Nephron progenitor cell (in vitro differentiated cells): ENCODE data around the gene SLC36A3.

Experiments used
- DNase-seq: peaks from one replicate; pipeline ENCODE4 v3.0.0; 2021
- H3K27ac Mint-ChIP-seq: 2 replicates; pipeline ENCODE4 v1.8.0; 2021; ENCODE audit warnings: mild to moderate bottlenecking, moderate library complexity, mixed read lengths
- H3K27me3 Mint-ChIP-seq: 2 replicates; pipeline ENCODE4 v1.8.0; 2021; ENCODE audit warnings: mild to moderate bottlenecking, low read depth, mixed read lengths; ENCODE audit not compliant: poor library complexity
- H3K36me3 Mint-ChIP-seq: 2 replicates; pipeline ENCODE4 v1.8.0; 2021; ENCODE audit warnings: low read depth, mixed read lengths
- H3K4me1 Mint-ChIP-seq: 2 replicates; pipeline ENCODE4 v1.8.0; 2021; ENCODE audit warnings: mixed read lengths
- H3K4me3 Mint-ChIP-seq: 2 replicates; pipeline ENCODE4 v1.8.0; 2021; ENCODE audit warnings: mild to moderate bottlenecking, moderate library complexity, mixed read lengths
- H3K9me3 Mint-ChIP-seq: 2 replicates; pipeline ENCODE4 v1.8.0; 2021; ENCODE audit warnings: mild to moderate bottlenecking, moderate library complexity, mixed read lengths
- CTCF ChIP-seq: fragments of 200-600 bp; sonication (generic); IDR thresholded peaks from 2 replicates; pipeline ENCODE4 v1.5.0; 2021; ENCODE audit warnings: antibody characterized with exemption

The SLC36A3 gene

DNA sequence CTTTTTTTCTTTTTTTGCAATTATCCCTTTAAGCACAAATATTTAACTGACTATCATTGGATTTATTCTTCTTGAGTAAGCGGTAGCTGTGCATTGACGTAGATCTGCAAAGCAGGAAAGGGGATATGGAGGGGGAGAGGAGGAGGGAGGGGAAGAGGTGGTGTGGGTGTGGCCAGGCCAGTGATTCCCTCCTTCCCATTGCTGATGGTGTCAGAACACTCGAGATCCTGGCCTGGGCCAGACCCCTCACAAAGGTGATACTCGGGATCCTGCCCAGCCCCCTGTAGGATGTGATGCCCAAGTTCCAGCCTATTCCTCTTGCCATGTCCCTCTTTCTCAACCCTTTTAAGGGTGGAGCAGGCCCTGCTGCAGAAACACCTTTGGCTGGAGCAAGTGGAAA lies 9.9 kb downstream of the SLC36A3 start:
- H3K36me3 Mint-ChIP-seq: no peaks in the 10 kb centered on the region
- H3K4me1 Mint-ChIP-seq: peaks cover 20% of the 10 kb centered on the region
- H3K9me3 Mint-ChIP-seq: peaks cover 9% of the 10 kb centered on the region
- H3K27me3 Mint-ChIP-seq: peaks cover 5% of the 10 kb centered on the region
- H3K27ac Mint-ChIP-seq: no peak overlapping the region
- no peak for TF ChIP-seq CTCF
- no peak overlapping the region for H3K4me3 Mint-ChIP-seq
- DNase-seq: no peak

DNA sequence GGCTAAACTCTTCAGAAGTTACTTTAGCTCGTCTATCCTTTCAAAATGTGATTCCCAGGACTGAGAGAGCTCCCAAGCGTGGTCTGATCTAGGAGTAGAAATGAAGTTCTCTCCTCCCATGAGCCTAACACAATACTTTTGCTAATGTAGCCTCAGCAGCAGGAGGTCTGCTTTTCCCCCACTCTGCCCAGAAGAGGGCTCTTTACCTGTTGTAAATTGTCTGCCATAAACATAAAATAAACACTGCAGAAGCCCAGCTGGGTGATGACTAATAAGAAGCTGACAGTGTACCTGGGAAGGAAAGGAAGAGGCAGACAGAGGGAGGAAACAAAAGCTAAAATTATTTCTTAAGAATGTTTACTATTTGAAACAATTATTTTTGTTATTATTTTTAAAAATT lies 15.4 kb downstream of the SLC36A3 start:
- no peak for TF ChIP-seq CTCF
- DNase-seq: no peak
- Mint-ChIP-seq H3K4me3 (no peak overlapping the region), H3K27ac (no peak overlapping the region), H3K4me1 (no peaks in the 10 kb centered on the region), H3K9me3 (peaks cover 9% of the 10 kb centered on the region), H3K36me3 (no peaks in the 10 kb centered on the region), H3K27me3 (peaks cover under 1% of the 10 kb centered on the region)

- H3K27ac Mint-ChIP-seq: no peak overlapping the region
These were observed 17.3 kb downstream of the SLC36A3 start for GRCh38 chr5:151286246-151286645.

GRCh38 chr5:151285683-151286082 lies 17.9 kb downstream of the SLC36A3 start:
- H3K4me3 Mint-ChIP-seq: no peak overlapping the region
- no peak for DNase-seq
- TF ChIP-seq CTCF: no peak
- no peaks in the 10 kb centered on the region for H3K36me3 Mint-ChIP-seq
- H3K27me3 Mint-ChIP-seq: peaks cover 10% of the 10 kb centered on the region
- H3K4me1 Mint-ChIP-seq: no peaks in the 10 kb centered on the region
- no peak overlapping the region for H3K27ac Mint-ChIP-seq
- peaks cover 3% of the 10 kb centered on the region for H3K9me3 Mint-ChIP-seq

More at GRCh38 chr5:151286246-151286645, 17.3 kb downstream of the SLC36A3 start:
- Mint-ChIP-seq H3K27me3 (peaks cover 10% of the 10 kb centered on the region), H3K9me3 (peaks cover 5% of the 10 kb centered on the region), H3K36me3 (no peaks in the 10 kb centered on the region), H3K4me3 (no peak overlapping the region), H3K4me1 (no peaks in the 10 kb centered on the region)
- no peak for DNase-seq
- TF ChIP-seq CTCF: no peak

DNA sequence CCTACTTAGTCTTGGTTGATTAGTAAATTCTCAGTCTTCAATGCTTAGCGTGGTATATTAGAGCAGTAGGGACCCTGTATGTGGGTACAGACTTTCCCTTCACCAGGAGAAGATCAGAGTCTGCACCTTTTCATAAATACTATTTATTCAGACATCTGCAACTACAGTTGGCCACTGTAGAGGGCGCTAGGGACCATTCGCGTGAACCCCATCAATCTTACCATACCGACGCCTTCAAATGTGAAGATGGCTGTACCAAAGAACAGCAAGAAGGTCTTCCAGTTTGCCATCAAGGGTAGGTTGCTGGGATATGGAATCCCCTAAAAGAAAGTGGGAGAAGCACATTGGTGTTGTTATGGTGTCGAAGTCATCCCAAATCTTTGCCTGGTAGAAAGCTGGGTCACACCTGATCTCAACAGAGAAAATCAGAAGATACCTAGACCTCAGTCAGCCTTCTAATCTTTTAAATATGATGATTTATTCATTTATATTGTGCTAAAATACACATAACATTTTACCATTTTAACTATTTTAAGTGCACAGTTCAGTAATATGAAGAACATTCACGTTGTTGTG lies 19.1 kb downstream of the SLC36A3 start:
- no peaks in the 10 kb centered on the region for H3K36me3 Mint-ChIP-seq
- TF ChIP-seq CTCF: no peak
- DNase-seq: no peak
- no peak overlapping the region for H3K4me3 Mint-ChIP-seq
- peaks cover 16% of the 10 kb centered on the region for H3K27me3 Mint-ChIP-seq
- no peaks in the 10 kb centered on the region for H3K4me1 Mint-ChIP-seq
- H3K27ac Mint-ChIP-seq: no peak overlapping the region
- H3K9me3 Mint-ChIP-seq: no peaks in the 10 kb centered on the region

DNA sequence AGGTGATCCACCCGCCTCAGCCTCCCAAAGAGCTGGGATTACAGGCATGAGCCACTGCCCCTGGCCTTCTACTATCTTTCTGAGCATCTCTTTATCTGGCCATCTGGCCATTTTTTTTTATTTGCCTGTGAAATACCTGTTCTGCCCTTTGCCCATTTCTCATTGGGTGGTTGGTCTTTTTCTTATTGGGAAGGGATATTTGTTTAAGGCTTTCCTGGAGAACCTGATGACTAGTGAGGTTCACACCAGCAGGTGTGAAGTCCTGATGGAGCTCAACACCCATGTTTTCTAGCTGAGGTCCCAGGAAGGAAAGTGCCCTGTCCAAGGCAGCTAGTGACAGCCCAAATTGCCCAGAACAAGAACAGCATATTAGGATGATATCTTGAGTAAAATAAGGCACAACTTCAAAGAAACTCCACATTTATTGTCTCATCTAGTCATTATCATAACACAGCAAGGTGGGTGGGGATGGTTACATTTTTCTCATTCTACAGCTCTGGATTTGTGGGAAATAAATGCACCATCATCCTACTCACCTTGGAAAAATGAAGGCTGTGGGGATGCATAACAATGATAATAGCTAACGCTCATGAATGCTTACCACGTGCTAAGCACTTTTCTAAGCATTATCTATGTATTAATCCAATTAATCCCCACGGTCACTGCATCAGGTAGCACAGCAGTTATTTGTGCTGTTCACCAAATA lies 20.3 kb downstream of the SLC36A3 start:
- H3K9me3 Mint-ChIP-seq: no peaks in the 10 kb centered on the region
- no peak overlapping the region for H3K4me3 Mint-ChIP-seq
- H3K27ac Mint-ChIP-seq: no peak overlapping the region
- no peak for TF ChIP-seq CTCF
- H3K4me1 Mint-ChIP-seq: no peaks in the 10 kb centered on the region
- H3K36me3 Mint-ChIP-seq: no peaks in the 10 kb centered on the region
- no peak for DNase-seq
- peaks cover 21% of the 10 kb centered on the region for H3K27me3 Mint-ChIP-seq
